ENCODE results near the gene PADI4. TPM values are rescaled to one million over a fixed set of nuclear protein-coding genes. Genes with fewer than 3 reads are reported as not detected.

PADI4 gene
- total RNA-seq, result 1 to 10 TPM in 1 of 4 donors, not detected in 3; 1.2 TPM

GRCh38 chr1:17307946-17308345 is at the start of gene PADI4:
PADI4 (plus strand) TSS chr1:17308197; CDS start chr1:17308223, 26 bp downstream.
- intact Hi-C loops (cut with DNase I; ENCODE audit: low total_unique reads), result no loop called here
- Histone ChIP-seq H3K4me1 (no peaks in the 10 kb centered on the region), H3K27me3 (no peaks in the 10 kb centered on the region), H3K27ac (no peak within 1 kb of the TSS), H3K36me3 (no peaks in the 10 kb centered on the region), H3K4me3 (no peak within 1 kb of the TSS), H3K9me3 (no peaks in the 10 kb centered on the region)
- TF ChIP-seq CTCF (IDR thresholded peaks at IDR 0.05) (no peak), POLR2A (IDR thresholded peaks at IDR 0.05) (no peak)
- DNase-seq, result no peak

GRCh38 chr1:17258758-17259130 is 49.3 kb upstream of the PADI4 start:
- Histone ChIP-seq H3K27ac (no peak overlapping the region), H3K4me1 (no peaks in the 10 kb centered on the region), H3K36me3 (no peaks in the 10 kb centered on the region), H3K4me3 (no peak overlapping the region), H3K27me3 (no peaks in the 10 kb centered on the region), H3K9me3 (no peaks in the 10 kb centered on the region)
- intact Hi-C loops (cut with DNase I; ENCODE audit: low total_unique reads), result no loop called here
- TF ChIP-seq CTCF (IDR thresholded peaks at IDR 0.05) (no peak), POLR2A (IDR thresholded peaks at IDR 0.05) (no peak)
- DNase-seq, result no peak

- no peaks in the 10 kb centered on the region for H3K36me3 ChIP-seq
- H3K4me1 ChIP-seq, result no peaks in the 10 kb centered on the region
- no peak overlapping the region for H3K4me3 ChIP-seq
- intact Hi-C loops (cut with DNase I; ENCODE audit: low total_unique reads), result no loop called here
- H3K27me3 ChIP-seq, result no peaks in the 10 kb centered on the region
- DNase-seq, result no peak
- no peak overlapping the region for H3K27ac ChIP-seq
- no peak for TF ChIP-seq CTCF (IDR thresholded peaks at IDR 0.05)
- no peak for TF ChIP-seq POLR2A (IDR thresholded peaks at IDR 0.05)
- no peaks in the 10 kb centered on the region for H3K9me3 ChIP-seq
These were observed 48.6 kb upstream of the PADI4 start for GRCh38 chr1:17259233-17259873.

GRCh38 chr1:17260264-17260663 is 47.7 kb upstream of the PADI4 start:
- Histone ChIP-seq H3K27ac (no peak overlapping the region), H3K9me3 (no peaks in the 10 kb centered on the region), H3K36me3 (no peaks in the 10 kb centered on the region), H3K4me1 (no peaks in the 10 kb centered on the region), H3K4me3 (no peak overlapping the region), H3K27me3 (no peaks in the 10 kb centered on the region)
- intact Hi-C loops (cut with DNase I; ENCODE audit: low total_unique reads), result no loop called here
- no peak for TF ChIP-seq POLR2A (IDR thresholded peaks at IDR 0.05)
- DNase-seq, result no peak

- no peak for DNase-seq
- no peaks in the 10 kb centered on the region for H3K27me3 ChIP-seq
- TF ChIP-seq POLR2A (IDR thresholded peaks at IDR 0.05) (no peak), CTCF (IDR thresholded peaks at IDR 0.05) (no peak)
- no peaks in the 10 kb centered on the region for H3K4me1 ChIP-seq
- H3K9me3 ChIP-seq, result no peaks in the 10 kb centered on the region
- H3K27ac ChIP-seq, result no peak overlapping the region
- intact Hi-C loops (cut with DNase I; ENCODE audit: low total_unique reads), result no loop called here
- H3K4me3 ChIP-seq, result no peak overlapping the region
- H3K36me3 ChIP-seq, result no peaks in the 10 kb centered on the region
These were observed 47.3 kb upstream of the PADI4 start for GRCh38 chr1:17260738-17261137.

- Histone ChIP-seq H3K4me3 (no peak overlapping the region), H3K9me3 (no peaks in the 10 kb centered on the region), H3K4me1 (no peaks in the 10 kb centered on the region), H3K27ac (no peak overlapping the region), H3K36me3 (no peaks in the 10 kb centered on the region), H3K27me3 (no peaks in the 10 kb centered on the region)
- no peak for DNase-seq
- TF ChIP-seq CTCF (IDR thresholded peaks at IDR 0.05) (no peak), POLR2A (IDR thresholded peaks at IDR 0.05) (no peak)
- intact Hi-C loops (cut with DNase I; ENCODE audit: low total_unique reads), result no loop called here
These were observed 44.1 kb upstream of the PADI4 start for GRCh38 chr1:17263936-17264335.
